SK-N-SH treated with all-trans-retinoic acid at 6 μM for 48 hours (cell line): ENCODE results near the gene PRSS36.

Experiments used
- ATAC-seq: fragments of 200-7000 bp; cut with Tn5 transposase; 3 replicates; pipeline ENCODE4 v1.9.1; 2020; ENCODE audit warnings: mild to moderate bottlenecking, moderate library complexity
- ARNTL ChIP-seq: fragments of 450-650 bp; formaldehyde crosslinking; IDR thresholded peaks from 2 replicates; pipeline ENCODE4 v1.5.0; 2020; ENCODE audit warnings: low read depth, mild to moderate bottlenecking, moderate library complexity, borderline replicate concordance
- BACH2 ChIP-seq: fragments of 250-450 bp; sonication (Bioruptor Pico); IDR thresholded peaks from 2 replicates; pipeline ENCODE4 v1.9.0; 2021; ENCODE audit warnings: mild to moderate bottlenecking, borderline replicate concordance
- CREB5 ChIP-seq: fragments of 250-450 bp; sonication (Bioruptor Pico); IDR thresholded peaks from 2 replicates; pipeline ENCODE4 v1.5.1; 2020; ENCODE audit warnings: low read depth, mild to moderate bottlenecking, moderate library complexity
- CSDC2 ChIP-seq: fragments of 250-450 bp; sonication (Bioruptor Pico); IDR thresholded peaks from 2 replicates; pipeline ENCODE4 v1.5.0; 2020; ENCODE audit warnings: mild to moderate bottlenecking, moderate library complexity
- CSRNP3 ChIP-seq: fragments of 250-450 bp; sonication (Bioruptor Pico); IDR thresholded peaks from 2 replicates; pipeline ENCODE4 v1.5.1; 2021; ENCODE audit warnings: mild to moderate bottlenecking, moderate library complexity
- ESRRG ChIP-seq: fragments of 250-450 bp; sonication (Bioruptor Pico); IDR thresholded peaks from 2 replicates; pipeline ENCODE4 v1.6.1; 2021; ENCODE audit warnings: mild to moderate bottlenecking
- GLIS3 ChIP-seq: fragments of 250-450 bp; sonication (Bioruptor Pico); IDR thresholded peaks from 2 replicates; pipeline ENCODE4 v1.5.0; 2020; ENCODE audit warnings: mild to moderate bottlenecking, moderate library complexity
- ISL1 ChIP-seq: fragments of 250-450 bp; sonication (Bioruptor Pico); IDR thresholded peaks from 2 replicates; pipeline ENCODE4 v2.1.2; 2022; ENCODE audit warnings: mild to moderate bottlenecking, moderate library complexity
- OSR1 ChIP-seq: fragments of 250-450 bp; sonication (Bioruptor Pico); IDR thresholded peaks from 2 replicates; pipeline ENCODE4 v1.8.0; 2022; ENCODE audit warnings: moderate library complexity, mild to moderate bottlenecking, inconsistent platforms
- PATZ1 ChIP-seq: fragments of 250-450 bp; sonication (Bioruptor Pico); IDR thresholded peaks from 2 replicates; pipeline ENCODE4 v1.8.0; 2020; ENCODE audit warnings: mild to moderate bottlenecking, moderate library complexity, borderline replicate concordance
- POU6F1 ChIP-seq: fragments of 250-450 bp; sonication (Bioruptor Pico); IDR thresholded peaks from 2 replicates; pipeline ENCODE4 v1.8.0; 2021; ENCODE audit warnings: low read depth, mild to moderate bottlenecking, moderate library complexity, borderline replicate concordance
- PPARA ChIP-seq: fragments of 250-450 bp; sonication (Bioruptor Pico); IDR thresholded peaks from 2 replicates; pipeline ENCODE4 v1.5.0; 2020; ENCODE audit warnings: mild to moderate bottlenecking, borderline replicate concordance
- RARB ChIP-seq: fragments of 250-450 bp; sonication (Bioruptor Pico); IDR thresholded peaks from 2 replicates; pipeline ENCODE4 v1.8.0; 2021; ENCODE audit warnings: mild to moderate bottlenecking, moderate library complexity
- SNAI2 ChIP-seq: fragments of 250-450 bp; sonication (Bioruptor Pico); IDR thresholded peaks from 2 replicates; pipeline ENCODE4 v1.5.0; 2020; ENCODE audit warnings: mild to moderate bottlenecking, moderate library complexity
- TOX ChIP-seq: fragments of 250-450 bp; sonication (Bioruptor Pico); IDR thresholded peaks from 2 replicates; pipeline ENCODE4 v1.8.0; 2021; ENCODE audit warnings: mild to moderate bottlenecking, moderate library complexity, borderline replicate concordance
- TSHZ2 ChIP-seq: fragments of 250-450 bp; sonication (Bioruptor Pico); IDR thresholded peaks from 2 replicates; pipeline ENCODE4 v1.5.0; 2020; ENCODE audit warnings: mild to moderate bottlenecking, moderate library complexity
- ZC3H10 ChIP-seq: fragments of 250-450 bp; sonication (Bioruptor Pico); IDR thresholded peaks from 2 replicates; pipeline ENCODE4 v1.5.1; 2021; ENCODE audit warnings: mild to moderate bottlenecking, moderate library complexity
- ZFP3 ChIP-seq: fragments of 250-450 bp; sonication (Bioruptor Pico); IDR thresholded peaks from 2 replicates; pipeline ENCODE4 v1.5.0; 2020; ENCODE audit warnings: mild to moderate bottlenecking, moderate library complexity
- ZFP30 ChIP-seq: fragments of 450-650 bp; formaldehyde crosslinking; IDR thresholded peaks from 2 replicates; pipeline ENCODE4 v1.5.0; 2022; ENCODE audit warnings: mild to moderate bottlenecking, moderate library complexity
- ZNF565 ChIP-seq: fragments of 450-650 bp; formaldehyde crosslinking; conservative IDR thresholded peaks from 2 replicates; pipeline ENCODE4 v1.5.0; 2020; ENCODE audit warnings: low read depth, mild to moderate bottlenecking, moderate library complexity
- ZNF70 ChIP-seq: fragments of 450-650 bp; formaldehyde crosslinking; IDR thresholded peaks from 2 replicates; pipeline ENCODE4 v1.5.0; 2020; ENCODE audit warnings: mild to moderate bottlenecking, moderate library complexity
- ZNF8 ChIP-seq: fragments of 450-650 bp; formaldehyde crosslinking; IDR thresholded peaks from 2 replicates; pipeline ENCODE4 v1.5.0; 2020; ENCODE audit warnings: mild to moderate bottlenecking, moderate library complexity

The PRSS36 gene

GRCh38 chr16:31092330-31092729, 57.5 kb downstream of the PRSS36 start:
- no peak for TF ChIP-seq CSRNP3 (CRISPR knock-in tag)
- TF ChIP-seq BACH2 = no peak
- TF ChIP-seq ZNF8 (CRISPR knock-in tag) = no peak
- TF ChIP-seq PPARA (CRISPR knock-in tag) = no peak
- no peak for TF ChIP-seq SNAI2
- TF ChIP-seq OSR1 (CRISPR knock-in tag) = no peak
- TF ChIP-seq ZC3H10 (CRISPR knock-in tag) = no peak
- no peak for TF ChIP-seq ZFP3 (CRISPR knock-in tag)
- TF ChIP-seq POU6F1 = no peak
- TF ChIP-seq CSDC2 (CRISPR knock-in tag) = no peak
- no peak for TF ChIP-seq GLIS3 (CRISPR knock-in tag)
- no peak for TF ChIP-seq CREB5
- TF ChIP-seq TSHZ2 (CRISPR knock-in tag) = no peak
- no peak for TF ChIP-seq ISL1 (CRISPR knock-in tag)
- no peak for TF ChIP-seq ESRRG (CRISPR knock-in tag)
- no peak for TF ChIP-seq TOX (CRISPR knock-in tag)
- TF ChIP-seq ZNF565 (CRISPR knock-in tag) = no peak
- TF ChIP-seq, all 23 proteins: peak for 0
- no peak for ATAC-seq

GRCh38 chr16:31090540-31090939, 59.3 kb downstream of the PRSS36 start:
- TF ChIP-seq POU6F1 (no peak), ESRRG (CRISPR knock-in tag) (no peak), SNAI2 (no peak), CREB5 (no peak), ZFP3 (CRISPR knock-in tag) (no peak), GLIS3 (CRISPR knock-in tag) (no peak), ZFP30 (CRISPR knock-in tag) (no peak)
- no peak for ATAC-seq

GRCh38 chr16:31089199-31089598, 60.7 kb downstream of the PRSS36 start:
- TF ChIP-seq ZNF565 (CRISPR knock-in tag) = no peak
- TF ChIP-seq ZNF70 (CRISPR knock-in tag) = no peak
- no peak for TF ChIP-seq RARB (CRISPR knock-in tag)
- no peak for TF ChIP-seq SNAI2
- TF ChIP-seq PATZ1 (CRISPR knock-in tag) = no peak
- no peak for TF ChIP-seq ZFP3 (CRISPR knock-in tag)
- no peak for TF ChIP-seq ARNTL (CRISPR knock-in tag)
- no peak for TF ChIP-seq ZNF8 (CRISPR knock-in tag)
- no peak for TF ChIP-seq CREB5
- no peak for TF ChIP-seq ZC3H10 (CRISPR knock-in tag)
- TF ChIP-seq TOX (CRISPR knock-in tag) = no peak
- TF ChIP-seq, all 23 proteins: peak for 0
- ATAC-seq = no peak
